GM18909 (cell line): Measurements from ENCODE around the gene GLRX3.
"Not testable (repeated sequence)": the region's sequence is repeated elsewhere in the genome, so short reads cannot be mapped to it uniquely, and the experiment has no call there.

Source experiments
- ATAC-seq: cut with Tn5 transposase; IDR thresholded peaks from one replicate; pipeline ENCODE4 v1.9.1; 2021; ENCODE audit warnings: mild to moderate bottlenecking; ENCODE audit not compliant: unreplicated experiment, poor library complexity

The GLRX3 gene

DNA sequence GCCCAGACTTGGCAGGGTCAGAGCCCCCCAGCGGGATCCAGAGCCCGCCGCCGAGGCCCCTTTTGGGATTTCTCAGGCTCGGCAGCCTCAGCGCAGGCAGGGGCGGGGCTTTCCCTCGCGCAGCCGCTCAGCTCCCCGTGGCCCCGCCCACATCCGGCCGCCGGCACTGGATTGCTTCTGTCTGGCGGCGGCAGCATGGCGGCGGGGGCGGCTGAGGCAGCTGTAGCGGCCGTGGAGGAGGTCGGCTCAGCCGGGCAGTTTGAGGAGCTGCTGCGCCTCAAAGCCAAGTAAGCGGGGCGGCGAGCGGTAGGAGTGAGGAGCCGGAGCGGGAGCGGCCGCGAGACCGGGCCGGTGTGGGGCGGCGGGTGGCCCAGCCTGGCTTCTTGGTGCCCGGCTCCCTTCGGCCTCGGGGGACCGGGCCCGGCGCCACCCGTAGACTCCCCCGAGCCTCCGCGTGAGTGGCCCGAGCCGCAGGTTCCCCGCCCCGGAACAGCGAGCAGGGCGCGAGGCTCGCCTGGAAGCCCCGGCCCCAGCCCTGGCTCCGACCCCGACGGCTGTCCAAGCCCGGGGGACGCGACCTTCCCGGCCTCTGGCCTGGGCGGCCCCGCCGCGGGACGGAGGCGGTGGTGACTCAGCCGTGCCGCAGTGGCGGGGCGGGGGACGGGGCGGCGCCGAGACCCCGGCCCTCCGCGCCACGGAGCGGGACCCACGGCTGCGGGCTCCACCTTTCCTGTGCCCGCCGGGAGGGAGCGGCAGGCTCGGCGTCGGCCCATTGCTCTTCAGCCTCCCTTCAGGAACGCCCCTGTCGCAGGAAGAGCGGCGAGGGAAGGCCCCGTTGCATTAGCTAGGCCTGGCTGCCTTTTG is at the start of gene GLRX3:
GLRX3 (plus strand) TSS at position 166 of the 864 bp plus-strand sequence; CDS start at position 196, 30 bp downstream.
- ATAC-seq, result peak; percentile 86

DNA sequence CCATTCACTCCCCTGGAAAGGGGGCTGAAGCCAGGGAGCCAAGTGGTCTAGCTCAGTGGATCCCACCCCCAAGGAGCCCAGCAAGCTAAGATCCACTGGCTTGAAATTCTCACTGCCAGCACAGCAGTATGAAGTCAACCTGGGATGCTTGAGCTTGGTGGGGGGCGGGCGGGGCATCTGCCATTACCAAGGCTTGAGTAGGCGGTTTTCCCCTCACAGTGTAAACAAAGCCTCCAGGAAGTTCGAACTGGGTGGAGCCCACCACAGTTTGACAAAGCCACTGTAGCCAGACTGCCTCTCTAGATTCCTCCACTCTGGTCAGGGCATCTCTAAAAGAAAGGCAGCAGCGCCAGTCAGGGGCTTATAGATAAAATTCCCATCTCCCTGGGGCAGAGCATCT is 45.6 kb upstream of the GLRX3 start:
- ATAC-seq, result not testable (repeated sequence)

GRCh38 chr10:130099344-130099743 is 36.8 kb upstream of the GLRX3 start:
- ATAC-seq, result no peak

- ATAC-seq, result no peak
These were observed 30.5 kb upstream of the GLRX3 start for GRCh38 chr10:130105724-130106123.

DNA sequence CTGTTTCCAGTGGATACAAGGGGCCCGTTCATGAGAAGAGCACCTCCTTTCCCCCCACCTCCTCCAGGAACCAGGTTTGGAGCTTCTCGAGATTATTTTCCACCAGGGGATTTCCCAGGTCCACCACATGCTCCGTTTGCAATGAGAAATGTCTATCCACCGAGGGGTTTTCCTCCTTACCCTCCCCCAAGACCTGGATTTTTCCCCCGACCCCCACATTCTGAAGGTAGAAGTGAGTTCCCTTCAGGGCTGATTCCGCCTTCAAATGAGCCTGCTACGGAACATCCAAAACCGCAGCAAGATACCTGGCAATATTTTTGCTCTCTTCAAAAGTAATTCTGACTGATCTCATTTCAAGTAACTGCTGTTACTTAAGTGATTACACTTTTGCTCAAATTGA is 28.0 kb upstream of the GLRX3 start:
- not testable (repeated sequence) for ATAC-seq

DNA sequence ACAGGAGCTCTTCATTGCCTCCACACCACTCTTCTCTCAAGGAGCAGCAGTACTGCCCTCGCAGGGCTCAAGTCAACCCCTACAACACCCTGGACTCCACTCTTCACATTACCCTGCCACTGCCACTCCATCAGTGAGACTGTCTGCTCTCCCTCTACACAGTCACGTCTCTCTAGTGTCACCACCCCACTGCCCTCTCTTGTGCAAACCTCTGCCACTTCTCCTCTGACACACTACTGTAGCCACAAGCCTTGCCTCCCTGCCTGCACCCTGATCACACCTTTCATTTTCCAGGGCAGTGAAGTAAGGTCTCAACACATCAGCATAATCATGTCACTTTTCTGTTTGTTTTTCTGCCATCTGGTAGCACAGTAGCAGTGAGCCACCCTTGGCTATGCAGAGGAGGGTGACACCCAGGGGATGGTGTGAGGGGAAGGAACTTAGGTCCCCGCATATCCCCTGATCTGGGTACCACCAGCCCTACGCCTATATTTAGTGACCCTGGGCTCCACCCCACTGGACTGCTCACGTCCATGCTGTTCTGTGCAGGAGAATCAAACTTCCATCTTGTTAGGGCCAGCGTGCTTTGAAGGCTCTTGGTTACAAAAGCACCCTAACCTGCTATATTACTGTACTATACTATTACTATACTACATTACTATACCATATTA is 27.1 kb upstream of the GLRX3 start:
- no peak for ATAC-seq

DNA sequence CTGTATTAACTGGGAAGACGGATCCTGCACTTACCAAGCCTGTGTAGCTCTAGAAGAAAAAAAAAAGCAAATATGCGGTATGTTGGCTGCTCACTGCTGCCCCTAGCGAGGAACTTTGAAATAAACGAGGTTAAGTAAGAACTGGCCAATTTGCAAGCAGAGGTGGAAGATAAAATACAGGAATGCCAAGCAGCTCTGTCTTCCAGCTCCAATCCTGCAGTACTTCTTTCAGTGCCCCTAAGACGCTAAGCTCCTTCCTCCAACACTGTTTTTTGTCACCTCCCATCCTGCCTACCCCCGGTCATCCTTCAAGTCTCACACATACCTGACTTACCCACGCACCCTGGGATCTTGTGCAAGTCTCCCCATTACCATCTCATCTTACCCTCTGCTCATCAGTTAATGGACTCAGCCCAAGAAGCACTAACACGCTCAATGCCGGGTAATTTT is 26.4 kb upstream of the GLRX3 start:
- no peak for ATAC-seq

DNA sequence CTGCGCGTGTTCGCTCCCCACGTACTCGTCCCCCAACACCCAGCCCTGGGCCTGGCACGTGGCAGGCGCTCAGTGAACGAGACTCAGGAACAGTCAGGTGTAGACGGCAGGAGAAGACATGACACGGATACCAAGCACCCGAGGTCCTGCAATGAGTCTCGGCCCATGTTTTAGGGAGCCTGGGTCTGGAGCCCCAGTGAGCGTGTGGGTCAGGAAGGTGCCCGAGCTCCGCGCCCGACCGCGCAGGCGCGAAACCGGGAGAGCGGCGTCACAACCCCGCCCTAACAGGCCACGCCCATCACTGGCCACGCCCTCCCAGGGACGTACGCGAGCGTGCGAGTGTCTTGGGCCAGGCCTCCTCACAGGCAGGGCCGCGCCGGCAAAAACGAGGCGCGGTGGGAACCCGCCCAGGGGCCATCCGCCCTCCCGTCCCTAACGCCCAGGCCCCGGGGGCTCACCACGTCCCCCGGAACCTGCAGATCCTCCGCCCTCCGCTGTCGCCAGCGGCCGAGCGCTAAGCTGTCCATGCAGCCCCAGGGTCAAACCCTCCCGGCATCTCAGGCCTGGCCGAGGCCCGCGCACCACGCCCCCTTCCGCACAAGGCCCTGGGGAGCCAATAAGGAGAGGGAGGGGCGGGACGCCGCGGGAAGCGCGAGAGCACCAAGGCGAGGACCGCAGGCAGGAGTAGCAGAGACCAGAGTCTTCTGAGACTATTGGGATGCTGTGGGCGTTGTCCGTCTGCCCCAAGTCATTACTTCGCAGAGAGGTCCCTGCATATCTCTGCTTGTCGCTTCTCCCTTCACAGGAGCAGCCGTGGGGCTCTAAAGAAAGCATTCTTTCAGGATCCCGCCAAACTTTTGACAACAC is 25.7 kb upstream of the GLRX3 start, which contains the start of gene C10orf143:
C10orf143 (minus strand) TSS at position 585 of the 867 bp plus-strand sequence; CDS start at position 527, 58 bp downstream.
- ATAC-seq, result peak; percentile 83

DNA sequence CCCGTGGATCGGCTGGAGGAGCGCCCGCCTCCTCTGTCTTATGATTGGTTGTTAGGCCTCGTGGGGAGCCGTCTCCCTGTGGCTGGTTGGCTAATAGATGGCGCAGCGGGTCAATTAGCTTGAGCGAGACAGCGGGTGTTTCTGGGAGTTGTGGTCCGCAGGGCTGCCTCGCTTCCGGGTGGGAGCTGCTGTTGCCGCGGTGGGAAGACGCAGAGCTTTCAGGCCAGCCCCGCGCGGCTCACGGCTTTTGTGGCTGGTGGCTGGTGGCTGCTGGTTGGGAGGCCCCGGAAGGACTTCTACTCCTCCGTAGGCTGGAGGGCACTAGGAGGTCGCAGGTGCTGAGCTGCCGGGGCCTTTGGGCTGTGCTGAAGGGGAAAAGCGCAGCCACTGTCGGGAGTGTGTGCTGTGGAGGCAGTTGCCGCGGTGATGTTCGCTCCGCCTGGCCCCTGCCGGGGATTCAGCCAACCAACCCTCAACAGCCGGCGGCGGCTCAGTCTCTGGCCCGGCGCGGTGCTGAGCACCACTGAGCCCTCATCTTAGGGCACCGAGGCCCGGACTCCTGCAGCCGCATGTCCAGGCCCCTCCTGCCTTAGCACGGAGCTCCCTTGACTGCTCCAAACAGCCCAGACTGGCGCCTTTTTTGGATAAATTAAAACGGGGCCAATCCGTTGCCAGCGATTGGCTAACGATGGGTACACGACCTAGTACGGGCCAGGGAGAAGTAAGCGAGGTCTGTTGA is 24.9 kb upstream of the GLRX3 start:
- ATAC-seq, result peak; percentile 89

- no peak for ATAC-seq
These were observed 24.4 kb upstream of the GLRX3 start for GRCh38 chr10:130111852-130112180.

DNA sequence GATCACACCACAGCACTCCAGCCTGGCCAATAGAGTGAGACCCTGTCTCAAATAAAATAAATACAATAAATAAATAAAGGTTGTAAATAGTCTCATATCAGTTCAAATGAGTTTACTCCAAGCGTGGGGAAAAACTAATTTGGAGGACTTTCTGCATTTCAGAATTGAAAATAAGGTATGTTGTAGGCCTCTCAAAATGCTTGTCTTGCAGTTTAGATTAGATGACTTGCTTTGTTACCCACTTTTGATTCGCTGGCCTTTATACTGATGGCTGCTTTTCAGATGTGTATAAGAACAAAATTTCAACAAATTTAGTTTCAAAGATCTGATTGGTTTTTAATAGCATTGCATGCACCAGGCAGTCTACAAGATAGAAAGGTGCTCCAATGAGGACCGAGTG is 23.4 kb upstream of the GLRX3 start:
- ATAC-seq, result no peak

GRCh38 chr10:130116942-130117341 is 19.2 kb upstream of the GLRX3 start:
- ATAC-seq, result not testable (repeated sequence)

GRCh38 chr10:130117535-130117934 is 18.7 kb upstream of the GLRX3 start:
- not testable (repeated sequence) for ATAC-seq

- no peak for ATAC-seq
These were observed 14.6 kb upstream of the GLRX3 start for GRCh38 chr10:130121486-130122079.

DNA sequence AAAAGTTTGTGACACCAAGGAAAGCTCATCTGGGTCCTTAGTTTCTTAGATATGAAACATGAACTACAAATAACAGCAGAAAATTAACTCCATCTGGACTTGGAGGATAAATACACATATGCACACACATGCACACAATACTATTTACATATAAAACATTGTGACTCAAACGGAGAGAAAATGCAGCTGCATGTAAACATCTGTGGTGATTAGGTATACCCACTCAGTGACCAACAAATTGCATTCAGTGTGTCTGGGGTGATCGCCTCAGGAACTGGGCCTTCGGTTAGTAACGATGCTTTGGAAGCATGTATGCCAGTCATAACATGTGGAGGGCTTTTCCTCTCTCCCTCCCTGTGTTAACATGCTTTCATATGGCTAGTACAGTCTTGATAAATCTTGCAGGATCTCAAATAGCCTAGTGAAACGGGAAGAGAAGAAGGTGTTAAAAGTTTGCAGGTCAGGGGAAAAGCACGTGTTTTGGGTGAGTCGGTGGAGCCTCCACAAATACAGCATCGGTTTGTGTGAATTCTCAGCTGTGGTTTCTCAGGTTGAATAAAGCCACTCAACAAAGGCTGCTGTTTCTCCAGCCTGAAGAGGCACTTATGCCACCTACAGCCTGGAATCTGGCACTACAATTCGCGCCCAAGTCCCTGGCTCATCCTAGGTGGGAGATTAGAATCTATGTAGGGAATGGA is 8.7 kb upstream of the GLRX3 start:
- ATAC-seq, result peak; percentile 97

GRCh38 chr10:130128062-130128781 is 8.0 kb upstream of the GLRX3 start:
- no peak for ATAC-seq

DNA sequence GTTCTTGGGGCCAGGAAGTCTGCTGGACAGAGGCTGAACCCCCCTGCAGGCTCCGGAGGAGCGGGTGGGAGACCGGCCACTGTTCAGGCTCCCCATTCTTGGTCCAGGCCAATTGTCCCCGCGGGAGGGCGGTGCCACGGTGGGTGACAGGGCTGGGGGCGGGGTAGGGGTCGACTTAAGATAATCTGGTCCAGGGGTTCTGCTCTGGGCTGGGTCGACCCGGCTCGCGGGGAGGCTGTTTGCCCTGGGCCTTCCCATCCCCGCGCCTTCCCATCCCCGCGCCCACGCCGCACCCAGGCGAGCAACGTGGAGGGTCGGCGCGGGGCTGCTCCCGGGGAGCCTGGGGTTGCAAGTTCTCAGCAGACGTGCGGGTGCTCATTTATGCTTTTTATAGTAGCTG is 7.3 kb upstream of the GLRX3 start:
- no peak for ATAC-seq

DNA sequence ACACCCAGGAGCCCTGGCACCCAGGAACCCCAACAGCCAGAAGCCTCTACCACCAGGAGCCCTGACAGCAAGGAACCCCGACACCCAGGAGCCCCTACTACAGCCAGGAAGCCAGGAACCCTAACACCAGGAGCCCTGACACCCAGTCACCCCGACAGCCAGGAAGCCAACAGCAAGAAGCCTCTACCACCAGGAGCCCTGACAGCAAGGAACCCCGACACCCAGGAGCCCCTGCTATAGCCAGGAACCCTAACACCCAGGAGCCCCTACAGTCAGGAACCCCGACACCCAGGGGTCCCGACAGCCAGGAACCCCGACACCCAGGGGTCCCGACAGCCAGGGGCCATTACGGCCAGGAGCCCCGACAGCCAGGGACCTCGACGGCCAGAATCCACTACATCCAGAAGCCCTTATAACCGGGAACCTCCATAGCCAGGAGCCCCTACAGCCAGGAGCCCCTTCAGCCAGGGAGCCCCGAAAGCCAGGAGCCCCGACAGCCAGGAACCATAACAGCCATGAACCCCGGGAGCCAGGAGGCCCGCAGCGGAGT is 440 bp upstream of the GLRX3 start:
- no peak for ATAC-seq
